ENCODE data around the gene NISCH.
"Not testable (repeated sequence)": the region's sequence is repeated elsewhere in the genome, so short reads cannot be mapped to it uniquely, and the experiment has no call there.

The NISCH gene

DNA sequence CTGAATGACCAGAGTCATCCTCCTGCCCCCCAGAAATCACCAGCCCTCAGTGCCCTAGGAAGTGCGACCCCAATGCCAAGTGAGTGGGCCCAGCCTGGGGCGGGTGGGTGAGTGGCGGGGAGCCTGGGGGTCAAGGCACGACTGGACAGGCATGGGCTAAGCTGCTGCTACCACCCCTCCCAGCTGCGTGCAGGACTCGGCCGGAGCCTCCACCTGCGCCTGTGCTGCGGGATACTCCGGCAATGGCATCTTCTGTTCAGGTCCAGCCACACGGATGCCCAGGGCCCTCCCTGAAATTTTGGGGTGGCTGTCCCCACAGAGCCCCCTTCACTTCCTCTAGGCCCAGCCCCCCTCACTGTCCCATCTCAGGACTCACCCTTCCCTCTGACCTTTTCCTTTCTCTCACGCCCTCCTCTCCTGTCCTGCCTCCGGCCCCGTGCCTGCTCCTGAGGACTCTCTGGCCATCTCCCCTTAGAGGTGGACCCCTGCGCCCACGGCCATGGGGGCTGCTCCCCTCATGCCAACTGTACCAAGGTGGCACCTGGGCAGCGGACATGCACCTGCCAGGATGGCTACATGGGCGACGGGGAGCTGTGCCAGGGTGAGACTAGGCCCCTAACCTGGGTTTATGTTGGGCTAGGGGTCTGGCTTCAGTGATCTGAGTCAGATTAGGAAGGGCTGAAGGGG lies 61.2 kb downstream of the NISCH start:
- no peak for DNase-seq

GRCh38 chr3:52517796-52518722 lies 62.7 kb downstream of the NISCH start:
- no peak for DNase-seq

DNA sequence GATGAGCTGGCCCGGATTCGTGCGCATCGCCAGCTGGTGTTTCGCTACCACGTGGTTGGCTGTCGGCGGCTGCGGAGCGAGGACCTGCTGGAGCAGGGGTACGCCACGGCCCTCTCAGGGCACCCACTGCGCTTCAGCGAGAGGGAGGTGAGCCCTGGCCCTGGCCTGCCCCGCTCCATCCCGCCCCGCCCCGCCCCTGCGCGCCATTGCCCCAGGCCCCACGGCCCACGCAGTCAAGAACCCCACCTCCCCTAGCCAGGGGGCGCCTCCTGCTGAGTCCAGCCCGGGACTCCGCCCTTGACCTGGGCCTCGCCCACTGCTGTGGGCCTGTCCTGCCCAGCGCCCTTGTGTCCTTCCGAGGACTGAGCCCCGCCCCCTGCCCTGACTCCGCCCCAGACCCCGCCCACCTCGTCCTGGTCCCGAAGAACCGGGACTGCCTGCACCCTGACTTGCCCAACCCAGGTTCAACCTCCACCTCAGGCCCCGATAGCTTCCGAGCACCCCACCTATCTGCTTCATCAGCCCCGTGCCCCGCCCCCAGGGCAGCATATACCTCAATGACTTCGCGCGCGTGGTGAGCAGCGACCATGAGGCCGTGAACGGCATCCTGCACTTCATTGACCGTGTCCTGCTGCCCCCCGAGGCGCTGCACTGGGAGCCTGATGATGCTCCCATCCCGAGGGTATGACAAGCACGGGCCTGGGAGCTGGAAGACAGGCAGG lies 63.5 kb downstream of the NISCH start:
- DNase-seq, result no peak

DNA sequence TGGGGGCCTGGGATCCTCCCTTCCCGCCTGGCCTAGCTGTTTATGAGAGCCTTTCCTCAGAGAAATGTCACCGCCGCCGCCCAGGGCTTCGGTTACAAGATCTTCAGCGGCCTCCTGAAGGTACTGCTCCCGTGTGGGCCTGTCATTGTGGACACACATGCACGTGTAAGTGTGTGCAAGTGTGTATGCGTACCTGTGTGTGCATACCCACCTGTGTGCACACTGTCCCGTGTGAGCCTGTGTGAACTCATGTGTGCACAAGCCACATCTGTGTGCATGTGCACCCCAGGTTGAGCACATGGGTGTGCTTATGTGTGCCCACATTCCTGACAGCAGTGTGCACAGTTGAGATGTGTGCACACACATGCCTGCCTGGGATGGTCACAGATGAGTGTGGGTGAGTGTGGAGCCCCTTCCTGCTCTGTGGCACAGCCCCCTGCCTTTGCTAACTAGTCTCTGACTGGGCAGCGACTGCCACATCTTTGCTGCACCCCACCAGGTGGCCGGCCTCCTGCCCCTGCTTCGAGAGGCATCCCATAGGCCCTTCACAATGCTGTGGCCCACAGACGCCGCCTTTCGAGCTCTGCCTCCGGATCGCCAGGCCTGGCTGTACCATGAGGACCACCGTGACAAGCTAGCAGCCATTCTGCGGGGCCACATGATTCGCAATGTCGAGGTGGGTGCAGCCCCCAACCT lies 64.2 kb downstream of the NISCH start:
- no peak for DNase-seq

GRCh38 chr3:52520141-52520667 lies 64.8 kb downstream of the NISCH start:
- no peak for DNase-seq

DNA sequence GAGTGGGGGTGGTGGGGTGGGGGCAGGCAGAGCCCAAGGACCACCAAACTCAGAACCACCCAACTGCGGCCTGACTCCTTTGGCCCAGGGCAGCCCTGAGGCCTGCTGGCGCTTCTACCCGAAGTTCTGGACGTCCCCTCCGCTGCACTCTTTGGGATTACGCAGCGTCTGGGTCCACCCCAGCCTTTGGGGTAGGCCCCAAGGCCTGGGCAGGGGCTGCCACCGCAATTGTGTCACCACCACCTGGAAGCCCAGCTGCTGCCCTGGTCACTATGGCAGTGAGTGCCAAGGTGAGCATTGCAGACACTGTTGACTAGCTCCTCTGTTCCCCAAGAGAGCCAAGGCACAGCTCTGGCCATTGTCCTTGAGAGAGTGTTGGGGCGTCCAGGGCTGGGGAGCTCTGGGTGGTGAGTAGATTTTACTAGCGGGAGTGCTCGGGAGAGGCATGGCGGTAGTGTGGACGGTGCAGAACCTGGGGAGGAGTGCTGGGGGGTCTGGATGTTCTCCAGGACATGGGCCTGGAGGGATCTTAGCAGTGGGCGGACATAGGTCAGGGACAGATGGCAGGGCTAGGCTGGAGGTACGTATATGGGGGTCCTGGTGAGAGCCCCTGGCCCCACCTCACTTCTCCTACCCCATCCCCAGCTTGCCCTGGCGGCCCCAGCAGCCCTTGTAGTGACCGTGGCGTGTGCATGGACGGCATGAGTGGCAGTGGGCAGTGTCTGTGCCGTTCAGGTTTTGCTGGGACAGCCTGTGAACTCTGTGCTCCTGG lies 65.5 kb downstream of the NISCH start:
- DNase-seq, result no peak

- DNase-seq, result no peak
These were observed 66.1 kb downstream of the NISCH start for GRCh38 chr3:52521488-52521824.

DNA sequence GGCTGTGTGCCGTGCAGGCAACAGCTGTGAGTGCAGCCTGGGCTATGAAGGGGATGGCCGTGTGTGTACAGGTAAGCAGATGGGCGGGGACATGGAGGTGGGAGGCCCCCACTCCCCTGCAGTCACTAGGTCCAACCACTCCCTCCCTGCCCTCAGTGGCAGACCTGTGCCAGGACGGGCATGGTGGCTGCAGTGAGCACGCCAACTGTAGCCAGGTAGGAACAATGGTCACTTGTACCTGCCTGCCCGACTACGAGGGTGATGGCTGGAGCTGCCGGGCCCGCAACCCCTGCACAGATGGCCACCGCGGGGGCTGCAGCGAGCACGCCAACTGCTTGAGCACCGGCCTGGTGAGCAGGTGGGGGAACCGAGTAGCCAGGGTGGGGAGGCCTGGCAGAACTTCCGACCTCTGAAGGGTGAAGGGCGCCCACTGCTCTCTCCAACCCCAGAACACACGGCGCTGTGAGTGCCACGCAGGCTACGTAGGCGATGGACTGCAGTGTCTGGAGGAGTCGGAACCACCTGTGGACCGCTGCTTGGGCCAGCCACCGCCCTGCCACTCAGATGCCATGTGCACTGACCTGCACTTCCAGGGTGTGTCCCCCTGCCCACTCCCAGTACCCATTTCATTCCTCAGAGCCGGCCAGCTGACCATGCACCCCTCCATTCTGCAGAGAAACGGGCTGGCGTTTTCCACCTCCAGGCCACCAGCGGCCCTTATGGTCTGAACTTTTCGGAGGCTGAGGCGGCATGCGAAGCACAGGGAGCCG lies 66.7 kb downstream of the NISCH start:
- DNase-seq, result no peak

- no peak for DNase-seq
These were observed 67.3 kb downstream of the NISCH start for GRCh38 chr3:52522651-52523251.

GRCh38 chr3:52523386-52524257 lies 68.2 kb downstream of the NISCH start:
- DNase-seq, result no peak

- DNase-seq, result no peak
These were observed 68.9 kb downstream of the NISCH start for GRCh38 chr3:52524258-52524751.

DNA sequence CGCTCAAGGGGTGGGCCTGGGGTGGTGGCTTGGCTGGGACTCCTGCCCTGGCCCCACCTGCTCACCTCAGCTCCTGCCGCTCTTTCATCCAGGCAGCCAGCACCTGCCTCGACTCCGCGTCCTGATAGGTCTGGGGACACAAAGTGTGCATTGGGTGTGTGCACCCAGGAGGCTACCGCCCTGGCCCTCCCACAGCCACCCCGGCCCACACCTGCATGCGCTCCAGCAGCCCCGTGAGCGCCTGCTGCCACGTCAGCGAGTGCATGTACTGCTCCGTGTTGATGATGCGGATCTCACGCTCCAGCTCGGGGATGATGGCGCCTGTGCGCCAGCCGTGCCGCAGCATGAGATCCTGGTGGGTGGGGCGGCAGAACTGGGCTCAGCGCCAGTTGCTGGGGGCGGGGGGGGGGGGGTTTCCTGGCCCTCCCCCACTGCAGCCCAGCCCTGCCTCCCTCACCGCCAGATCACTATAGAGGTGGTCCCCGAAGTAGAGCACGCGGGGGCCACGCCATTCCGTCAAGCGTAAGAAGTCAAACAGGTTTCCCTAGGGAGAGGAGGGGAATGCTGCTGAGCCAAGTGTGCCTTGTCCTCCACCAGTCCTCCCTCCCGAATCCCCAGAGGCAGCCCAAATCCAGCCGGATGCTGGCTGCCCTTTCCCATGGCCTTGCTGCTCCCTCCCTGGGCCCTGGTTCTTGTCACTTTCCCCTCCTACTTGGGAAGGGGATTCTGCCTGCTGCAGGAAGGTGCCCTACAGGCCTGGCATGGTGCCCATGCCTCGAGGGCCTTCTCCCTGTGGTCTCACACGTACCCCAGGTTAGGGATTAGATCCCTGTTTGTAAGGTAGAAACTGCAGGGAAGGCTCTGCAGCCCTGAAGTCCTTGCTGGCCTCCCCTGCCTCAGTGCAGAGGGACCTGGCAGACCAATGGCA lies 69.6 kb downstream of the NISCH start:
- peak; percentile 3 for DNase-seq

- no peak for DNase-seq
These were observed 70.5 kb downstream of the NISCH start for GRCh38 chr3:52525680-52526561.

DNA sequence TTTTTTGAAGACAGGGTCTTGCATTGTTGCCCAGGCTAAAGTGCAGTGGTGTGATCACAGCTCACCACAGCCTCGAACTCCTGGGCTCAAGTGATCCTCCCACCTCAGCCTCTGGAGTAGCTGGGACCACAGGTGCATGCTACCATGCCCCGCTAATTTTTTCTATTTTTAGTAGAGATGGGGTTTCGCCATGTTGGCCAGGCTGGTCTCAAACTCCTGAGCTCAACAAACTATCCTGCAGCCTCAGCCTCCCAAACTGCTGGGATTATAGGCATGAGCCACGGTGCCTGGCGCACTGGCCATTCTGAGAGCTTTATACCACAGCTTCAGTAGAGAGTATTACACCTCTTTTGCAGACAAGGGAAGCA lies 71.3 kb downstream of the NISCH start:
- DNase-seq, result not testable (repeated sequence)

GRCh38 chr3:52527039-52527731 lies 71.8 kb downstream of the NISCH start:
- no peak for DNase-seq

GRCh38 chr3:52527732-52528585 lies 72.6 kb downstream of the NISCH start:
- DNase-seq, result no peak
